ENCODE results near the gene LENG1.
"Not testable (repeated sequence)": the region's sequence is repeated elsewhere in the genome, so short reads cannot be mapped to it uniquely, and the experiment has no call there.

The LENG1 gene

DNA sequence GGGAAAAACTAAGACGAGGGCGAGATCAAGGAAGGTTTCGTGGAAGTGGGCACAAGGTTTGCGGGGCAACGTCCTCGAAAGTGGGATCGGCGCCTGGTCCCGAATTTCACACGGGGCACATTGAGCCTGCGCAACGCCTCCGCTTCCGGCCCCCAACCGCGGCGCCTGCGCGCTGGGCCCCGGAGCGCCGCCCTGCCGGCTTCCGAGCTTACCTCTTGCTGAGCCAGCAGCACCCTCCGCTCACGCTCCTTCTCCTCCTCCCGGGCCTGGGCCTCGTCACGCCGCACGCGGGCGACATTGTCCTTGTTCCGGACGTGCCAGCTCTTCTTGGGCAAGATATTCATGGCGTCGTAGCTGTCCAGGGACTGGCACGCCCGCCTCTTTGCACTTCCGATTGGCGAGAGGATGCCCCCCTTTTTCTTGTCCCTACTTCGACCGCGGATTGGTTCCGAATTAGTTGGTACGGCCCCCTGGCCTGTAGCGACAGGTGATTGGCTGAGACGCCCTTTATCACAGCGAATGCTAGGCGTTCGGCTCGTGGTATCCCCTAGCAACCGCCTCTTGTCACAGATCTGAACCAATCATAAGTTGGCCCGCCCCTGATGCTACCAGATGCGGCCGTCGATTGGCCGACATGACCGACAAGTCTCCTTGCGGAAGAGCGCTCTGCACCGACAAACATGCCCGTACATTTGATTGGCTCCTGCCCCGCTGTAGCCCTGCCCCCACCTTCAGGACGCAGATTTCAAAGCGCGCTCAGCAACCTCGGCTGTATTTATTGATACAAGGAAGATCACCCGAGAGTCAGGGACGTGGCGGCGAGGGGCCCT is at the start of gene LENG1:
Gene LENG1, minus strand, starts transcription at position 370 of the 830 bp plus-strand sequence. Its CDS starts 26 bp downstream, at position 344.
- DNase-seq = peak; percentile 98

DNA sequence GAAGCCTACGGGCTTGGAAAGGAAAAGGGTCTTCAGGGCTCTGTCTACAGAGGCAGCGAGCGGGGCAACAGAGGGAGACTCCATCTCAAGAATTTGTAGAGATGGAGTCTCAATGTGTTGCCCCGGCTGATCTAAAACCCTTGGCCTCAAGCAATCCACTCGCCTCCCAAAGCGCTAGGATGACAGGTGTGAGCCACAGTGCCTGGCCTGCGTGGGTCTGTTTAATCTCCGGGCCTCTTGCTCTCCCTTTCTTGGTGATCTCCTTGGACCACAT is 49.2 kb upstream of the LENG1 start:
- DNase-seq = no peak

DNA sequence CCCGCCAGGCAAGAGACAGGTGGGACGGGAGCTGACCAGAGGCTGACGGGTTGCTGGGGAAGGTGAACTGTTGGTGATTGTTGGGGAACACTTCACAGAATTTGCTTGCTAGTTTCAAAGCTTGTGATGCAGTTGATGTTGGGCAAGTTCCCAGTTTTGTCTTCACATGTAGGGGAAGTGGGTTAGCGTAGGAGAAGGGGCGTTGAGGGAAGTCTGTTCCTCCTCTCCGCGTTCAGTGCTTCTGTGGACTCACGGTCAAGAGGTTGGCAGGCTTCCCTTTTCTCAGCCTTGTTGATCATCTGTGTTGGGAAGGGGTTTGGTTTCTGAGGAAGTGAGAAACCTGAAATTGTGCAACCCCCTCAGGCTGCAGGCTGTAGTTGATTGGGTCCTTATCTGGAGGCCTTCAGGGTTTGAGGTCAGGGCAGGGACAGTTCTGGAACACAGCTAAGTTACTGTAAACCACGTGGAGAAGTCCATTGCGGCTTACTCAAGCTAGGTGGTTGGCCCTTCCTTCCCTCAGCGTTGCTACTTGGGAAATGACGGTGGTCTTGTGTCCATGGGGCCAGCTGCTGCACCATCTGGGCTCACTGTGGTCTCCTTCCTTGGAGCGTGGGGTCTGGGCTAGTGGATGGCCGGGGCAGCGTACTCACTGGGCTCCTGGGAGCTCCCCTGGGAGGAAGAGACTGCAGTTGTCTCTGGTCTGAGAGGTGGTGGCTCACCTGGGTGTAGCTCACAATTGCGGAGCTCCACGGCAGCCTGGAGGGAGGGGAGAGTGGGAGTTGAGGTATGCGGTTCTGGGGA is 48.7 kb upstream of the LENG1 start:
- DNase-seq = no peak

DNA sequence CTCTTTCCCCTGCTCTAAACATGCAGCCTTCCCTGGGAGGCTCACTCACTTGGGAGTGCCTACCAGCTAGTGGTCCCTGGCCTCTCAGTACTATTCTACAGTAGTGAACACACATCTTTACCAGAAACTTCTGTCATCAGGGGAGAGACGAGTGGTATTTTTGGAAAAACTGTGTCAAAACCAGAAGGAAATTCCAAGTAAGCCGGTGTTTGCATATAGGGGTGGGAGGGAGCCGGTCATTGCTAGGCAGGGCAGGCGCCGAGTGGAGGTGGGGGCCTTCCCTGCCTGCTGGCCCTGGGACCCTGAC is 48.1 kb upstream of the LENG1 start:
- no peak for DNase-seq

DNA sequence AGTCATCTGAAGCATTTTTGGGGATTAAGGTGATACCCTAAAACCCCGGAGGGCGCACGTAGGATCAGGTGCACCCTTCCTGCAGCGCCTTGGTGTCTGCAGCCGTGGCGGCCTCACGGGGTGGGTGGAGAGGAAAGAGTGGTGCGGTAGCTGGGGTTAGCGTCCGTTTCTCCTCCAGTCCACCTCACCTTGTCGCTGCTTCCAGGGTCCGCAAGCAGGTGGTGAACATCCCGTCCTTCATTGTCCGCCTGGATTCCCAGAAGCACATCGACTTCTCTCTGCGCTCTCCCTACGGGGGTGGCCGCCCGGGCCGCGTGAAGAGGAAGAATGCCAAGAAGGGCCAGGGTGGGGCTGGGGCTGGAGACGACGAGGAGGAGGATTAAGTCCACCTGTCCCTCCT is 47.7 kb upstream of the LENG1 start:
- DNase-seq = not testable (repeated sequence)

DNA sequence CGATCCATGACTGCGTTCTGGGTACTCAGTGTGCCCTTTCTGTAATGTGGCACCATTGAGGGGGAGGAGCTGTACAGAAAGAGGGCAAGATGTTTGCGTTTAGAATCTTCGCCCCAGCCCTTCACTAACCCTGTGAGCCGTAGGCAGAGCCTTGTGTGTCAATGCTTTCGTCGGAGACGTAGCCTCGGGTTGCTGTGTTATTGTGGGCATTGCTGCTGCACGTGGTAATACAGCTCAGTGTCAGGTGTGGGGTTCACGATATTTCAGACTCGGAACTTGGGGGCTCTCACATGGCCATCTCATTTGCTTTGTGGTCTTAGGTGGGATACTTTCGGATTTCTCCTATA is 47.3 kb upstream of the LENG1 start:
- DNase-seq = no peak

DNA sequence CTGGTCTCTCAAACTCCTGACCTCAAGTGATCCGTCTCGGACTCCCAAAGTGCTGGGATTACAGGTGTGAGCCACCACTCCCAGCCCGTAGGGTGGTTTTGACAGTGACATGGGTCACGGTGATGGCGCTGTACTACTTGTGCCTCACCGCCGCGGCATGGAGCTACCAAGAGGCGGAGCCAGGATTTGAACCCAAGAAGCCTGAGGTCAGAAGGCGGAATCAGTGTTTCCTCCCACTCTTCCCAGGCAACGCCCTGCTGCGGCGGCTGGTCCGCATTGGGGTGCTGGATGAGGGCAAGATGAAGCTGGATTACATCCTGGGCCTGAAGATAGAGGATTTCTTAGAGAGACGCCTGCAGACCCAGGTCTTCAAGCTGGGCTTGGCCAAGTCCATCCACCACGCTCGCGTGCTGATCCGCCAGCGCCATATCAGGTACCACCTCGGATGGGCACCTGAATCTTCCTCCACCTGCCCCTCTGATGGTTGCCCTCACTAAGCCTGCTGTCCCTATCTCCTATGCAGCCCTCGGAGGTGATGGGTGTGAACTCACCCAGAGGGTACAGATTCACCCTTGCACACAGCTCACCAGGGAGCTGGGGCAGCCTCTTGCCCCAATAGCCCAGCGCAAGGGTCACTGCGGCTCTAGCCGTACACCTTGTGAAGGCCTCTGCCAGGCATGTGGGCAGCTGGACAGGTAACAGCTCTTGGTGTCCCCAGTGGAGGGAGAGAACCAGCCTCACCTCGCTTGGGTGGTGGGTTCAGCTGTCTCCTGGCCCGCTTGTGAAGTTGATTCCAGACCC is 46.7 kb upstream of the LENG1 start:
- DNase-seq = no peak

DNA sequence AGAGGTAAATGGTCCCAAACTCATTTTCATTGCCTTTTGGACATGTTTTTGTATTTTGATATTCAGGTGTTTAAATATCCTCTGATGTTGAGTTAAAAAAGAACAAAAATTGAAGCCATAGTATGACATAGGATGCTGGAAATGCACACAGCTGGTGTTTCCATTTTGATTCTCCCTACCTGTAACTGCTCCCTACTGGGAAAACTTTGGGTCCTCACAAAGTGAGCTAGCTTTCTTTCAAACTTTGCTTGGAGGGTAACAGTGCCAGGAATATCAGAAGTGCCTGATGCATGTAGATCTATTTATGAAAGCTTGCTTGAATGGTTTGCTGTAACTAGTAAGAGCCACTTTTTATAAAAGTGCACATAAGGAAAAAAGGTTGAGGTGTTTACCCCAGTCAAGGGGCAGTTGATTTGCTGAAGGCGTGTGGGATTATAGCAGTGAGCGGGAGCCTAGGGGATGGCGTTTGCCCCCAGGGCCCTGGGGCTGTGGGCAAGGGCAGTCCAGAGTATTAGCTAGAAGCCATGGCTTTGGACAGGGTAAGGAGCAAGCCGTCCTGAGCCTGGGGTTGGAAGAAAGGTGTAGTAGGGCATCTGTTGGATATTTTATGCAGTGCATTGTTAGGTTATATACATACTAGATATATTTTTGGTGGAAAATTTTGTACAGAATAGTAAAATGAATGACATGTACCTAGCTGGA is 45.4 kb upstream of the LENG1 start:
- no peak for DNase-seq

DNA sequence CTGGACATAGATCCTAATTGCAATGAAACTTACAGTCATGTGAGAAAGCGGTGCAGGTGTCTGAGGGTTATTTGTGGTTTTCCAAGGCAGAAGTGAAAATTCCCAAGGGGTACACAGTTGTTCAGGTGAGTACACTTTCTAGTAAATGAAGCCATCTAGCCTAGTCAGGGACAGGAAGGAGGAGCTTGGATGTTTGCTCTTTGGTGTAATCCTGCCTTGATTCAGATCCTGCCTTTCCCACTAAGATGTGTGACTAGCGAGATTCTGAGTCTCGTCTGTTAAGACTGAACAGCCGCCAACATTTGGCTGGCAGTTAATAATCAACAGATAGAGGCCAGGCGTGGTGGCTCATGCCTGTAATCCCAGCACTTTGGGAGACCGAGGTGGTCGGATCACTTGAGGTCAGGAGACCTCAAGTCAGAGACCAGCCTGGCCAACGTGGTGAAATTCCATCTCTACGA is 43.7 kb upstream of the LENG1 start:
- DNase-seq = no peak

DNA sequence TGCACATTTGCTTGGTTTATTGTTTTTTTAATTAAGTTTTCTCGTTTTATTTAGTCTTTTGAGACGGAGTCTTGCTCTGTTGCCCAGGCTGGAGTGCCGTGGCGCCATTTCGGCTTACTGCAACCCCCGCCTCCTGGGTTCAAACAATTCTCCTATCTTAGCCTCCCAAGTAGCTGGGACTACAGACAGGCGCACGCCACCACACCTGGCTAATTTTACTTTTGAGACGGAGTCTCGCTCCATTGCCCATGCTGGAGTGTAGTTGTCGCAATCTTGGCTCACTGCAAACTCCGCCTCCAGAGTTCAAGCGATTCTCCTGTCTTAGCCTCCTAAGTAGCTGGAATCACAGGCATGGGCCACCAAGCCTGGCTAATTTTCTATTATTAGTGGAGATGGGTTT is 42.5 kb upstream of the LENG1 start:
- no peak for DNase-seq

DNA sequence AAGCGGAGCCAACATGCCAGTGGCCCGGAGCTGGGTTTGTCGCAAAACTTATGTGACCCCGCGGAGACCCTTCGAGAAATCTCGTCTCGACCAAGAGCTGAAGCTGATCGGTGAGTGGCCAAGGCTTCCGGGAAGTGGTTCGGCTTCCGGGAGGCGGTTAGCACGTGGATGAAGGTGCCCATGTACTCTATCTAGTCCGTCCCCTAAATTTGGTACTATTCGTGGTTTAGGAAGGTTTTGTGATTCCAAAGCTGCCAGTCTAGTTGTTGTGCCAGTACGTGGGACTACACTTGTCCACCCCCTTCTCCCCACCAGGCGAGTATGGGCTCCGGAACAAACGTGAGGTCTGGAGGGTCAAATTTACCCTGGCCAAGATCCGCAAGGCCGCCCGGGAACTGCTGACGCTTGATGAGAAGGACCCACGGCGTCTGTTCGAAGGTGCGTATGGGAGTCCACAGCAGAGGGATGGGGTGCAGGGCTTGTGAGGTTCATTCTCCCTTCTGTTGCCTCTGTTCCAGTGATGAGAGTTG is 41.7 kb upstream of the LENG1 start:
- no peak for DNase-seq

DNA sequence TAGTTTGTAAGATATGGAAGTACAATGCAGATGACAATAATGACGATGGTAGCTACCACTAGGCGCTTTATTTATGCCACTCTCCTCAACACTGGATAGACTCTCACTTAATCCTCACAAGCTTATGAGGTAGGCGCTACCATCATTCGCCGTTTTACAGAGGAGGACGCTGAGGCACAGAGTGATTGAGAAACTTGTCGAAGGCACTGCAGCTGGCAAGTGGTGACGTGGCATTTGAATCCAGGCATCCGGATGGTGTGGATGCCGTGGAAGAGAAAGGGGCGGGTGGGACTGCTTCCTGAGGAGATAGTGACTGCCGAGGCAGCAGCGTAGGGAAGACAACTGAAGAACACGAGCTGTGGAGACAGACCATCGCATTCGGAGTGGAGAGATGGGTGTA is 39.9 kb upstream of the LENG1 start:
- DNase-seq = no peak

DNA sequence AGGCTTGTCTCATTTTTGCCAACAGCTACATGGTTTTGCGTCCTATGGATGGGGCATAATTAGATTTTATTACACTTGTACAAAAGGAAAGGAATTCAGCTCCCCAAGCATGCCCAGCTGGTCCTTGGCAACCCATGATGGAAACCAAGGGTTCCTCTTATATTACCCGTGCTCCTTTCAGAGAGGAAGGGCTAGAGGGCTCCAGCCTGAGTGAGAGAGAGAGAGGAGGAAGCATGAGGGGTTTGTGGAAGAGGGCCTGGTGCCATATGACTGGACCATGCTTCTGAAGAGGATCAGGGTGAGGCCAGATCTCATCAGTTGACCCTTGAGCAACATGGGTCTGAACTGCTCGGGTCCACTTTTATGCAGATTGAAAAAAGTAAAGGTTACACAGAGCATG is 37.6 kb upstream of the LENG1 start:
- DNase-seq = no peak

DNA sequence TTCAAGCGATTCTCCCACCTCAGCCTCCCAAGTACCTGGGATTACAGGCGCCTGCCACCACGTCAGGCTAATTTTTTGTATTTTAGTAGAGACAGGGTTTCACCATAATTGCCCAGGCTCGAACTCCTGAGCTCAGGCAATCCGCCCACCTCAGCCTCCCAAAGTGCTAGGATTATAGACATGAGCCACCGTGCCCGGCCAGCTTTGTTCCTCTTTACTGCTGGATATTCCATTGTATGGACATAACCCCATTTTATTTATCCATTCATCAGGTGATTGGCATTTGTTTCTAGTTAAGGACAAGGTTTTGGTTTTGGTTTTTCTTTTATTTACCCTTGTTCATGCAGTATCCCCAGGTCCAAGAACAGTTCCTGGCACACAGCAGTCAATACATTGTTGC is 37.0 kb upstream of the LENG1 start:
- DNase-seq = no peak

DNA sequence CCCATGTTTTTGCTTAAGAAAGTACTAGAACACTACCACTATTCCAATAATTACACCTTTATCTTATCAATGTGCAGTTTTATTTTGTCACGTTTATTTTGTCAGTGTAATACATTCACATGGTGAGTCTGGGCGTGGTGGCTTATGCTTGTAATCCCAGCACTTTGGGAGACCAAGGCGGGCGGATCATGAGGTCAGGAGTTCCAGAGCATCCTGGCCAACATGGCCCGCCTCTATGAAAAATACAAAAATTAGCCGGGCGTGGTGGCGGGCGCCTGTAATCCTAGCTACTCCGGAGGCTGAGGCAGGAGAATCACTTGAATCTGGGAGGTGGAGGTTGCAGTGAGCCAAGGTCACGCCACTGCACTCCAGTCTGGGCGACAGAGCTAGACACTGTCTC is 34.9 kb upstream of the LENG1 start:
- not testable (repeated sequence) for DNase-seq

DNA sequence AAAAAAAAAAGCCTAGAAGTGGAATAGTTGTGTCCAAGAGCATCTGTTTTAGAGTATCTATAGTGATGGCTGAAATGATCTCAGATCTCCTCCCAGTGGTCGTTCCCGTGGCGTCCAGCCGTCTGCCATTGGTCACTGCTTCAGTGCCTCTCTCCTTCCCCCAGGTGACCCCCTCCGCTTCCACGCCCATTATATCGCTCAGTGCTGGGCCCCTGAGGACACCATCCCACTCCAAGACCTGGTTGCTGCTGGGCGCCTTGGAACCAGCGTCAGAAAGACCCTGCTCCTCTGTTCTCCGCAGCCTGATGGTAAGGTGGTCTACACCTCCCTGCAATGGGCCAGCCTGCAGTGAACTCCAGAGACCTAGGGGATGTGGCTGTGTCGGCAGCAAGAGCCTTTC is 33.5 kb upstream of the LENG1 start:
- DNase-seq = no peak

DNA sequence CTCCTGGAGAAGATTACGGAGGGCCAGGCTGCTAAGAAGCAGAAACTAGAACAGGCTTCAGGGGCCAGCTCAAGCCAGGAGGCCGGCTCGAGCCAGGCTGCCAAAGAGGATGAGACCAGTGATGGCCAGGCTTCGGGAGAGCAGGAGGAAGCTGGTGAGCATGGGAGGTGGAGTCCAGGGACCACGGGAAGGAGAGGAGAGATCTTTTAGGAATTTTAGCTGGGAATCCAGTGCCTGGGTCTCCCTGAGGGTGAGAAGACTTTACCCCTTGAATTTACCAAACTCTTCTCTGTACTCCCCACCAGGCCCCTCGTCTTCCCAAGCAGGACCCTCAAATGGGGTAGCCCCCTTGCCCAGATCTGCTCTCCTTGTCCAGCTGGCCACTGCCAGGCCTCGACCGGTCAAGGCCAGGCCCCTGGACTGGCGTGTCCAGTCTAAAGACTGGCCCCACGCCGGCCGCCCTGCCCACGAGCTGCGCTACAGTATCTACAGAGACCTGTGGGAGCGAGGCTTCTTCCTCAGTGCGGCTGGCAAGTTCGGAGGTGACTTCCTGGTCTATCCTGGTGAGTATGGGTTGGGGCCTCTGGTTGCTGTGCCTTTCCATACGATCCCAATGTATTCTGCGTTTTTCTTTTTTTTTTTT is 32.4 kb upstream of the LENG1 start:
- DNase-seq = no peak

DNA sequence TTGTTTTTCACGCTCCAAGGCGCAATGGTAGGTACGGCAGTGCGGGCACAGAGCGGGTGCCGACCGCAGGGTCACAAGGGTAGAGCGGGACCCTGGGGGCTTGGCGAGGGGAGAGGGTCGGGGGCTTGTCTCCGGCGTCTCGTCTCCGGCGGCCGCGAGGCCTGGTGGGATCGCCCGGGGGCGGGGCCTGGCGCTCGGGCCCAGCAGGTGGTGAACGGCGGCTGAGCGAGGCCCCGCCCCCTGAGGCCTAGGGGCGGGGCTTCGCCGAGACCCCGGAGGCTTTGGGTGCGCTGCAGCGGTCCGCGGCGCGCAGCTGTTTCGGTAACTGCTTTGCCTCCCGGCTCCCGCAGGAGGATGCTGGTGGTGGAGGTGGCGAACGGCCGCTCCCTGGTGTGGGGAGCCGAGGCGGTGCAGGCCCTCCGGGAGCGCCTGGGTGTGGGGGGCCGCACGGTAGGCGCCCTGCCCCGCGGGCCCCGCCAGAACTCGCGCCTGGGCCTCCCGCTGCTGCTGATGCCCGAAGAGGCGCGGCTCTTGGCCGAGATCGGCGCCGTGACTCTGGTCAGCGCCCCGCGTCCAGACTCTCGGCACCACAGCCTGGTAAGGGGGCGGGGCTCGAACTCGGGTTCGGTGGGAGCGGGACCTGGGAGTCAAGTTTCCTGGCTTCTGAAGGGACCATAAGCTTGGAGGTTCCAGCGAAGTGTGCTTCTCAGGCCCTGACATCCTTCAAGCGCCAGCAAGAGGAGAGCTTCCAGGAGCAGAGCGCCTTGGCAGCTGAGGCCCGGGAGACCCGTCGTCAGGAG is 31.7 kb upstream of the LENG1 start, which contains the start of gene TSEN34:
Gene TSEN34, plus strand, starts transcription at position 298 of the 800 bp plus-strand sequence. Its CDS starts 57 bp downstream, at position 355.
- peak; percentile 83 for DNase-seq

DNA sequence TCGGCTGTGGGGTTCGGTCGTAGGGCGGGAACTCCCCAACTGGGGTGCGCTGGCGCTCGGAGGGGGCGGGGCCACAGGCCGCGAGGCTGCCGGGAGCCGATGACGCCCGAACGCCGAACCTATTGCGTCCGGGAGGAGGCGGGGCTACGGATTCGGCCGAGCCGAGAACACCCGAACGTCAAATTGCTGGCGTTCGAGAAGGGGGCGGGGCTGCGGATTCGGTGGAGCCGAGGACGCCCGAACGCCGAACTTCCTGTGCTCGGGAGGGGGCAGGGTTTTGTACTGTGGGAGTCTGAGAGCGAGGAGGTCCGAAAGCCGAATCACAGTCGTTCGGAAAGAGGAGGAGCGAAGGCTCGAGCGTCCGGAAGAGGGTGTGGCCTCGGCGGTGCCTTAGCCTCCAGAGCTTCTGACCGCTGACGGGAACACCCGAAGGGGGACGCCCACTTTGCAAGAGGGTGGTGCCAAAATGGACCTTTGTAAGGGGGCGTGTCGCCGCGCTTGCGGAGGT is 31.0 kb upstream of the LENG1 start:
- DNase-seq = peak; percentile 97

DNA sequence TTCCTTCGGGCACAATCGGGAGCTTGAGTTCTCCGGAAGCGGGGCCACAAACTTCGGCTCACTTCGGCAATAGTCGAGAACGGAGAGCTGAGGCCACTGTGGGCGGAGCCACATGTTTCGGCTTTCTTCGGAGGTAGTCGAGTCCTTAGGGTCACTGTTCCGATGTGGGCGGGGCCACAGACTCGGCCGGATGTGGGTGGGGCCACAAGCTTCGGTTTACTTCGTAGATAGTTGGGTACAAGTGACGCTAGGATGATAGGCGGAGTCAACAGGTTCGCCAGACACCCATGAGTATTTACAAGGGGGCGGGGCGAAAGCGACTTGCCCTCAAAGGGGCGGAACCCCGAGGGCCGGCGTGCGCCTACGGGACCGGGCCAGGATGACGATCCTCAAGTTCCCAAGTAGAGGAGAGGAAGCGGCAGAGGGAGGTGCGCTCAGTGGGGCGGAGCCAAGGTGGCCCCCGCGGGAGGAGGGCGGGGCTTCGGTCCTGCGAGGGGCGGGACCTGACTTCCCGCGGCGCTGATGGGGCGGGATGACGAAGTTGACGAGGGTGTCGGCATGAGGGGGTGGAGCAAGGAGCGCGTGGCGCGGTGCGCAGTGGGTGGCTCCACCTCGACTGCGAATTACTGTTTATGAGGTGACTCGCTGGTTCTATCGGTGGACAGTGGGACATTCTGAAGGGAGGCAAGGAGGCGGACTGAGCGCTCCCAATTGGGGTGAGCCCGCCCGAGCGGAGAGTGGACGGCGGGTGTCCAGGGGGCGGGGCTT is 30.4 kb upstream of the LENG1 start:
- peak; percentile 98 for DNase-seq
